HG02798 (cell line): ENCODE measurements around the gene MARK3.

Source experiments
- ATAC-seq: cut with Tn5 transposase; IDR thresholded peaks from one replicate; pipeline ENCODE4 v1.9.1; 2021; ENCODE audit warnings: mild to moderate bottlenecking; ENCODE audit not compliant: unreplicated experiment, poor library complexity

Gene MARK3

GRCh38 chr14:103393070-103393469 is 7.9 kb downstream of the MARK3 start:
- ATAC-seq, result no peak

GRCh38 chr14:103393676-103394626 is 8.7 kb downstream of the MARK3 start:
- ATAC-seq, result no peak

- no peak for ATAC-seq
These were observed 10.0 kb downstream of the MARK3 start for GRCh38 chr14:103395244-103395643.

DNA sequence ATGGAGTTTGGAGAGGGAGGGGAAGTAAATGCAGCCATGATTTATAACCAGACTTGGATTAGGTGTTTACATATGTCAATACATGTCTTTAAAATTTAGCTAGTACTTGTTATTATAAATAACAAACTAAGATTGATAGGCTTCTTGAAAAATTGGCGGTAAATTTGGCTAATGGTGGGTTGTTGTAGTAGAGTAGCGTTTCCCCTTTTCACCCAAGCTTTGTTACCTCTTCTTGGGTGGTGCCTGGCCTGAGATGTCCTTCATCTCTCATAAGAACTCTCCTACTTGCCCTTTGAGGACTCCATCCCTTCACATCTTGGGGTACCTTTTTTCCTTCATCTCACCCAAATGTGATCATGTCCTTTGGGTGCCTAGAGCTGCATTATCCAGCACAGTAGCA is 11.2 kb downstream of the MARK3 start:
- no peak for ATAC-seq

DNA sequence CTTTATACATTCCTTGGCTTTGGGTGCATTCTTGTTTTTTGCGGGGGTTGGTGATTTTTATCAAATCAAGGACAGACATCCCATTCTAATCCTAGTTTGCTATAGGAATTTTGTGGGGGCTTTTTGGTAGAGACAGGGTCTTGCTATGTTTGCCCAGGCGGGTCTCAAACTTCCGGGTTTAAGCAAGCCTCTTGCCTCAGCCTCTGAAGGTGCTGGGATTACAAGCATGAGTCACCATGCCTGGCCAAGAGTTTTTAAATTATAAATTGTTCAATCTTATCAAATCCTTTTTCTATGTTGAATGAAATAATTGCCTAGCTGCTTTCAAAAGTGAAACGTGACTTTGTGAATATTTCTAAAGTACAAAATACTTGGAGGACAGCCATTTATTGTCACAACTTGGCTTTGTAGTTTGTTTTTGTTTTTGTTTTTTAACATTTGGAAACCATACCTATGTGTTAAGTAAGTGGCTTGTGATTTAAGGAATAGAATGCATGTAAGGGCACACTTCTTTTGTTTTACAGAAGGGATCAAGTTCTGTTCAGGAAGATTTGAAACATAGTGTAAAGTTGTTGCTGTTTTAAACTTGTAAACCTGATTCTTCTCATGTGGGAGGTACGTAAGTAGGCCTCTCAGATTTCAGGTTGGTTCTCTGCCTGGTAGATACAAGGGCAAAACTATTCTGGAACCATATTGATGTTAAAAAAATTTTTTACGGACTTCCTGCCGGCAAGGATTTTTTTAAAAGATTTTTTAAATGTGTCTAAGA is 13.4 kb downstream of the MARK3 start:
- ATAC-seq, result no peak

DNA sequence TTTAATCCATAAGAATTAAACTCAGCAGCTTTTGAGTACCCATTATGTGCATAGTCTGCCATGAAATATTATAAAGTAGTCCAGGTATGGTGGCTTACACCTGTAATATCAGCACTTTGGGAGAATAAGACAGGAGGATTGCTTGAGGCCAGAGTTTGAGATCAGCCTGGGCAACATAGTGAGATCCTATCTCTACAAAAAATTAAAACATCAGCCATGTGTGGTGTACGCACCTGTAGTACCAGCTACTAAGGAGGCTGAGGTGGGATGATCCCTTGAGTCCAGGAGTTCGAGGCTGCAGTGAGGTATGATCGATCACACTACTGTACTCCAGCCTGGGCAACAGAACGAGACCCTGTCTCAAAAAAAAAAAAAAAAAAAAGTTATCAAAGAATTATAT is 15.3 kb downstream of the MARK3 start:
- ATAC-seq, result no peak

DNA sequence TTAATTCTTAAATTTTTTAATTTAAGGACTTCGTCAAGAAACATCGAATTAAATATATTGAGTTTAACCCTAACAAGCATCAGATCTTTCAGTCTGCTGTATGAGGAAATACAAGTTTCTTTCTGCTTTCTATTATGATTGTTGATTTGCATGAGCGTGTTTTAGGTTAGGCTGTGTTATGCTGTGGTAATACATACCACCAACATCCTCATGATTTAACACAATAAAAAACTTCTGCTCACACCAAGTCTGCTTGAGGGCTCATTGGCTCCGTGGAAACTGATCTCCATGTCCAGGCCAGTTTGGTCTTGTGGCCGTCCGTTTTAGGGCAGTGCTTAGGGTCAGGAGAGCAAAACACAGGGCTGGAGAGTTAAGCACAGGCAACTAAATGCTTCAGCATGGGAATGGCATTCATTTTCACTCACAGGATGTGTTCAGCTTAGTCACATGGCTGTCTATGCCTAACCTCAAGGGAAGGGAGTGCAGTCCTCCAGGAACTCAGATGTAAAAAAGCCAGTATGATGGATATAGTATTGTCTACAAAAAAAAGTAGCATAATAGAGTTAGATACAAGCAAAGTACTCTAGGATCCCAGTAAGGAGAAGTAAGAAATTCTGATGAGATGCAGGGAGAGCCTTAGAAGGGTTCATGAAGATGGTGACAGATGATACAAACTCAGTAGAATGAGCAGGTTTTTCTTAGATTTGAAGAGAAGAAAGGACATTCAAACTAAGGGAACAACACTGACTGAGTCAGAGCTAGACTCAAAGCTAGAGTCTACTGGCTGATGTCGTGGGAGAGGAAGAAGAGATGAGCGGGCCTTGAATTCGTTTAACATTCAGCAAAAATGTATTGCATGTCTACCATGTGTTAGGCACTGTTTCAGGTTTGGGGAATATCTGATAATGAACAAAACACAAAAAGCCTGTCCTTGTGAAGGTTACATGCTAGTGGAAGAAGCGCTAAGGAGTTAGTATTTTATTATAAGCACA is 16.3 kb downstream of the MARK3 start:
- ATAC-seq, result no peak

GRCh38 chr14:103402695-103403094 is 17.5 kb downstream of the MARK3 start:
- ATAC-seq, result no peak

- no peak for ATAC-seq
These were observed 19.1 kb downstream of the MARK3 start for GRCh38 chr14:103404032-103404918.

DNA sequence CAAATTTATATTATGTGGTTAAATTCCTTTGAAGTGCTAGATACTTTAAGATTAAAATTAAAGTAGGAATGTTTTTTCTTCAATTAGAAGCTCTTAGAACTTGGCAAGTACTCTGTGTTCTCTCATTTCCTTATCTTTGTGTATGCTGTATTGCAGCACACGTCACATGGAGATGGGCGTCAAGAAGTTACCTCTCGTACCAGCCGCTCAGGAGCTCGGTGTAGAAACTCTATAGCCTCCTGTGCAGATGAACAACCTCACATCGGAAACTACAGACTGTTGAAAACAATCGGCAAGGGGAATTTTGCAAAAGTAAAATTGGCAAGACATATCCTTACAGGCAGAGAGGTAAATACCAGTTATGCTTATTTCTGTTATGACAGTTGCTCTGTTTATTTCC is 19.7 kb downstream of the MARK3 start:
- no peak for ATAC-seq

DNA sequence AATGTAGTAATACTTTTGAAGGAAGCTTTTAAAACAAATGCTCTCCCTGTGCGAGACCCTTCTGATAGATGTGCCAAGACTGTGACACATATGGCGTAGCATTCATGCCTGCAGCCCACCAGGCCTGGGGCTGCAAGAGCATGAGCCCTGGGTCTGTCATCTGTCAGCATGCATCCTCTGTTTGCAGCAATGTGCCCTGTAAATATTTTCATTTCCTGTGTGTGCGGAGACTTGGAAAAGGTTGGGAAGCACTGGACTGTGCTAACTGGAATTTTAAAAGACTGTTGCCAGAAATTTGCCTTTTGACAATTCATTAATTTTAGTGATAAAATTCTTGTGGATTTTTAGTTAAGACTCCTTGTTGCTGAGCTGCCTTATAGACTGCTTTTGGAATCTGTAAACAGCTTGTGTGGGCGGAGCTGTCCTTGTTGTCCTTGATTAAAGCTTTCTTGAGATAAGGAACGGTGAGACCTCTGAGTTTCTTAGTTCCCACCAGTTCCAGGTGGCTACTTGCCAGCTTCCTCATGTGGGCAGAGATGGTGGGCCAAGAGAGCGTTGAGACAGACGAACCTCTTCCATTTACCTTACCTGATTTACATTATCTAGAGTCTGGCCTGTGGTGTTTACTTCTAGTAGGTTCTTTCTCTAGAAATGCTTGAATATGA is 23.4 kb downstream of the MARK3 start:
- no peak for ATAC-seq

DNA sequence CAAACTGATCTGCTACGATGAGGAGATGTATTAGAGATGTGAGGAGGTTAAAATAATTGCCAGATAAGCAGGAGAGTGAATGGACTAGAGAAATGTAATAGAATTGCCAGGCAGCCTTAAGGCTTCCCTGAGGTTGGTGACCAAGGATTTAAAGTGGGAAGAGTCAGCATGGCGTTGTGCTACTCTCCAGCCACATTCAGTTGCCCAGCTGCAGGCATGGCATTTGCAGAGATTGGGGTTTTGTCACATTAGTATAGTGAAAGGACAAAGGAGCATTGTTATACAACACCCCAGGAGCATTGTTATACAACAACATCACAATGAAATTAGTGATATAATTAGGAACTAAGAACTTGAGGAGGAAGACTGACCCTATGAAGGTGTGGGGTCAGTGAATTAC is 31.7 kb downstream of the MARK3 start:
- ATAC-seq, result no peak

GRCh38 chr14:103418481-103418818 is 33.2 kb downstream of the MARK3 start:
- no peak for ATAC-seq

DNA sequence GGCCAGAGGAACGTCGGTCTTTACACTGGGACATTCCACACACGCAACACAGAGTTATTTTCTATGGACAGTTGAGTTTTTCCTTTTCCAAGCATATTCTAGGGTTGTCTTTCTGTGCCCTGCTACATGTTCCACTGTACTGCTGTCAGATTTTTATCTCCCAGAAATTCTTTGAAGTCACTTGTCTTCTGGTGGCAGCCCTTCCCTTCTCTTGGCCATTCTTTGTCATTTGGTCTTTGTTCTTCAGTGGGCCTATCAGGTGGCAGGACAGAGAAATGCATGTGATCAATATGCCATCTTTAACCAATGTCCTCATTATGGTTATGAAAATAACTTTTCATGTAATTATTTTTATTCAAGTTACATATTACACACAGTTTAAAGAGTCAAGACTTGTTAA is 36.3 kb downstream of the MARK3 start:
- ATAC-seq, result no peak

- ATAC-seq, result no peak
These were observed 37.8 kb downstream of the MARK3 start for GRCh38 chr14:103423050-103423461.

GRCh38 chr14:103427485-103428443 is 42.5 kb downstream of the MARK3 start:
- ATAC-seq, result no peak

DNA sequence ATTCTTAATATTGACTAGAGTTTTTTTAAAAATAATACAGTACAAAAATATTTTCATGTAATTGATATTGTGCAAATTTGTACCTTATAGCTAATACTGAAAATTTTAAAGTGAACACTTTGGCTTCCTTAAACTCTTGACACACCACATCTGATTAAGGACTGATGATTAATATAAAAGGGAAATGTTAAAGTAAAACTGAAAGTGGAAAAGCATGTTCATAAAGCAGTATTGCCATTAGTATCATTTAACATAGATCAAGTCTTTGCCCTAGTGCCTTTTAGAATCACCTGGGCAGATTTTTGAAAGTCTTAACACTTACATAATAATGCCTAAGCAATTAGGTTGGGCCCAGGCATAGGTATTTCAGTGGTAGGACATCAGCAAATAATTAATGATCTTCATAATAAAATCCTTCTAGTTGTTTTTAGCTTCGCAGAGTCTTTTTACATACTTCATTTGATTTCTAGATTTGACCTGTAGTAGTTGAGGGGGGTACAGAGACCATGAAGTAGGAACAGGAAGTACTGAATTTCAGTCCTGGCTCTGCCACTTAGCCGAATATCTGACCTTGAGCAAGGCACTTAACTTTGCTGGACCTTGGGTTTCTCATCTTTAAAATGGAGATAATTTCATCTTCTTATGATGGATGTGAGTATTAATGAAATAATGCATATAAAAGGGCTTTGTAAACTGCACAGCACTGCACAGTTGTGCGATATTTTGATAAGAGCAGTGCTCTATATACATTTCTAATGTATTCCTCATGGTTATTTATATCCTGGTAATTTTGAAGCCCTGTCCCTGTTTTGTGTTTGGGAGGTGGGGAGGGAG is 43.7 kb downstream of the MARK3 start:
- ATAC-seq, result no peak
